ENCODE results near the gene ZNF490. TPM values are rescaled to one million over a fixed set of nuclear protein-coding genes. Genes with fewer than 3 reads are reported as not detected.
A peak's percentile ranks its signal among the peaks of the same experiment; 100 is the strongest.

Gene ZNF490
- polyA plus RNA-seq, 2 of the 4 experiments (the other 2 are of a cell fraction), result 0.57 to 2.4 TPM

- H3K9me3 ChIP-seq, result no peaks in the 10 kb centered on the region; the same call in 1 of the 3 replicates
- TF ChIP-seq RAD21 (conservative IDR thresholded peaks at IDR 0.05 in 1 of 2, IDR thresholded peaks at IDR 0.05 in 1 of 2) (peak; percentile 41 to 70; a peak in 4 of 5 replicates), BHLHE40 (IDR thresholded peaks at IDR 0.05; ENCODE audit: low read depth, low read length) (no peak), CTCF (IDR thresholded peaks at IDR 0.05) (peak; percentile 22; the same call in 1 of the 3 replicates)
- CTCF ChIA-PET, result interaction anchor here (0.6 to 1.4 kb wide), 3 partner anchors 9 to 110 kb away, joined by 3 read pairs; no protein-coding TSS in a partner anchor
- WGBS (ENCODE audit: missing lambda C conversion rate), result 26% methylated on average over 17 of the region's 19 CpGs
- H3K4me3 ChIP-seq, result no peak overlapping the region
- no peak overlapping the region for H3K27ac ChIP-seq
- no peak overlapping the region for H3K4me2 ChIP-seq
- DNase-seq (ENCODE audit: low read depth in 1 of 2, low spot score in 1 of 2) (peak; percentile 55 to 75), FAIRE-seq (no peak), ATAC-seq (peak in 1 of 2 experiments; percentile 73; a peak in 3 of 6 replicates)
- POLR2A ChIA-PET, result no interaction called here
- H3K4me1 ChIP-seq, result no peaks in the 10 kb centered on the region
Measured at GRCh38 chr19:12564016-12564664, 46.5 kb downstream of the ZNF490 start.

- no peak for FAIRE-seq
- 83% methylated on average over 19 of the region's 39 CpGs for WGBS (ENCODE audit: missing lambda C conversion rate)
- CTCF ChIA-PET, result no interaction called here
- DNase-seq (ENCODE audit: low read depth in 1 of 2, low spot score in 1 of 2), result no peak
- H3K27ac ChIP-seq, result no peak overlapping the region
- TF ChIP-seq POLR2AphosphoS2 (conservative IDR thresholded peaks at IDR 0.05; ENCODE audit: low read length), result no peak
- no peak for TF ChIP-seq PHF8 (IDR thresholded peaks at IDR 0.05; ENCODE audit: borderline replicate concordance, low read depth)
- TF ChIP-seq MAZ (IDR thresholded peaks at IDR 0.05; ENCODE audit: borderline replicate concordance, low read depth, low read length), result no peak
- TF ChIP-seq ELK1 (IDR thresholded peaks at IDR 0.05; ENCODE audit: low read depth, low read length), result no peak
- TF ChIP-seq TFCP2L1 (CRISPR knock-in tag; IDR thresholded peaks at IDR 0.05), result no peak
- TF ChIP-seq KDM5A (IDR thresholded peaks at IDR 0.05), result no peak
- TF ChIP-seq RCOR1 (IDR thresholded peaks at IDR 0.05; ENCODE audit: low read depth, low read length), result no peak
- no peak for TF ChIP-seq RAD21 (conservative IDR thresholded peaks at IDR 0.05 in 1 of 2, IDR thresholded peaks at IDR 0.05 in 1 of 2)
- TF ChIP-seq ZNF302 (CRISPR knock-in tag; IDR thresholded peaks at IDR 0.05), result no peak
- no peak for TF ChIP-seq KDM1A (IDR thresholded peaks at IDR 0.05; ENCODE audit: low read depth)
- TF ChIP-seq ZSCAN20 (CRISPR knock-in tag; IDR thresholded peaks at IDR 0.05), result no peak
- no peak for TF ChIP-seq CHD2 (IDR thresholded peaks at IDR 0.05; ENCODE audit: low read length, partially characterized antibody)
- TF ChIP-seq MAFK (IDR thresholded peaks at IDR 0.05; ENCODE audit: partially characterized antibody), result no peak
- no peak for TF ChIP-seq EHF (CRISPR knock-in tag; IDR thresholded peaks at IDR 0.05)
- TF ChIP-seq MAX (IDR thresholded peaks at IDR 0.05), result no peak
- no peak for TF ChIP-seq USF2 (IDR thresholded peaks at IDR 0.05)
- TF ChIP-seq EP300 (IDR thresholded peaks at IDR 0.05), result no peak
- no peak for TF ChIP-seq HOXB13 (CRISPR knock-in tag; IDR thresholded peaks at IDR 0.05; ENCODE audit: low read depth)
- no peak for TF ChIP-seq CEBPB (IDR thresholded peaks at IDR 0.05)
- no peak for TF ChIP-seq HES2 (IDR thresholded peaks at IDR 0.05)
- H3K4me3 ChIP-seq, result no peak overlapping the region
- no peaks in the 10 kb centered on the region for H3K4me1 ChIP-seq
- no peak for ATAC-seq
- POLR2A ChIA-PET, result no interaction called here
- no peak overlapping the region for H3K4me2 ChIP-seq
- H3K9me3 ChIP-seq, result peaks cover 6% of the 10 kb centered on the region; the same call in 2 of the 3 replicates
Measured at GRCh38 chr19:12555456-12555930, 55.1 kb downstream of the ZNF490 start.
